ENCODE results near the gene ADH6. TPM values are rescaled to one million over a fixed set of nuclear protein-coding genes. Genes with fewer than 3 reads are reported as not detected.

The ADH6 gene
- total RNA-seq, 1 experiment from 2014 or later, result not detected

GRCh38 chr4:99156992-99157391 is 62.1 kb downstream of the ADH6 start:
- no peaks in the 10 kb centered on the region for H3K79me2 ChIP-seq (ENCODE audit: low read depth)
- H3K36me3 ChIP-seq (ENCODE audit: low read depth), result no peaks in the 10 kb centered on the region
- CTCF ChIA-PET, result no interaction called here
- TF ChIP-seq EZH2 (IDR thresholded peaks at IDR 0.05; ENCODE audit: low read depth), result no peak
- no peak for TF ChIP-seq CTCF (conservative IDR thresholded peaks at IDR 0.05)
- no peaks in the 10 kb centered on the region for H3K9me3 ChIP-seq (ENCODE audit: insufficient read depth, low read depth)
- H3K4me3 ChIP-seq, result no peak overlapping the region
- H4K20me1 ChIP-seq (ENCODE audit: insufficient read depth), result no peaks in the 10 kb centered on the region
- no peak for DNase-seq
- no peaks in the 10 kb centered on the region for H3F3A ChIP-seq (ENCODE audit: insufficient read depth, low read depth)
- no TSS peak for BruUV-seq (replicated peaks)
- no peak overlapping the region for H3K4me2 ChIP-seq
- H3K27ac ChIP-seq, result no peak overlapping the region
- H3K9me2 ChIP-seq (ENCODE audit: insufficient read depth), result no peaks in the 10 kb centered on the region
- no peaks in the 10 kb centered on the region for H3K4me1 ChIP-seq (replicated peaks; ENCODE audit: insufficient read depth)
- no peaks in the 10 kb centered on the region for H3K27me3 ChIP-seq (ENCODE audit: insufficient read depth, low read depth)
- H2AFZ ChIP-seq, result no peak overlapping the region
- POLR2A ChIA-PET (ENCODE audit: unreplicated experiment), result no interaction called here
- intact Hi-C loops (cut with micrococcal nuclease; ENCODE audit: unreplicated experiment), result no loop called here

GRCh38 chr4:99154658-99155342 is 64.2 kb downstream of the ADH6 start:
- no peak overlapping the region for H3K27ac ChIP-seq
- H3K4me2 ChIP-seq, result no peak overlapping the region
- H3K9me2 ChIP-seq (ENCODE audit: insufficient read depth), result no peaks in the 10 kb centered on the region
- H3K36me3 ChIP-seq (ENCODE audit: low read depth), result no peaks in the 10 kb centered on the region
- H3F3A ChIP-seq (ENCODE audit: insufficient read depth, low read depth), result no peaks in the 10 kb centered on the region
- H3K79me2 ChIP-seq (ENCODE audit: low read depth), result no peaks in the 10 kb centered on the region
- POLR2A ChIA-PET (ENCODE audit: unreplicated experiment), result no interaction called here
- DNase-seq, result no peak
- H2AFZ ChIP-seq, result no peak overlapping the region
- no peaks in the 10 kb centered on the region for H3K4me1 ChIP-seq (replicated peaks; ENCODE audit: insufficient read depth)
- no peaks in the 10 kb centered on the region for H3K27me3 ChIP-seq (ENCODE audit: insufficient read depth, low read depth)
- no peaks in the 10 kb centered on the region for H4K20me1 ChIP-seq (ENCODE audit: insufficient read depth)
- TF ChIP-seq CTCF (conservative IDR thresholded peaks at IDR 0.05) (no peak), EZH2 (IDR thresholded peaks at IDR 0.05; ENCODE audit: low read depth) (no peak)
- intact Hi-C loops (cut with micrococcal nuclease; ENCODE audit: unreplicated experiment), result no loop called here
- H3K9me3 ChIP-seq (ENCODE audit: insufficient read depth, low read depth), result no peaks in the 10 kb centered on the region
- BruUV-seq (replicated peaks), result no TSS peak
- CTCF ChIA-PET, result no interaction called here
- no peak overlapping the region for H3K4me3 ChIP-seq

Other genes starting within 250 kb of the ADH6 start
- gene METAP1, start 223.5 kb downstream of the ADH6 start, total RNA-seq (2021), result 36.7 and 42.0 TPM in 2 replicates
- 76.9 and 94.7 TPM in 2 replicates for gene ADH5, start 130.5 kb downstream of the ADH6 start, total RNA-seq (2021)
- not detected in 2 replicates for gene ADH4, start 74.9 kb downstream of the ADH6 start, total RNA-seq (2021)
- gene ADH1A, start 71.7 kb upstream of the ADH6 start, total RNA-seq (2021), result not detected in 2 replicates
- not detected in 2 replicates for gene ADH1B, start 102.2 kb upstream of the ADH6 start, total RNA-seq (2021)
- 0.50 and 0.63 TPM in 2 replicates for gene ADH1C, start 133.5 kb upstream of the ADH6 start, total RNA-seq (2021)
- gene ADH7, start 216.1 kb upstream of the ADH6 start, total RNA-seq (2021), result not detected in 2 replicates

Data from PC-9 (cell line).